Thoracic aorta (tissue), 2 donors: Measurements from ENCODE around the gene ACSS1. TPM values are rescaled to one million over a fixed set of nuclear protein-coding genes. Genes with fewer than 3 reads are reported as not detected.

ENCODE experiments used
- ATAC-seq: fragments of 150-250 bp; one replicate; pipeline ENCODE4 v1.8.0; 2017; ENCODE audit warnings: low read depth; ENCODE audit not compliant: insufficient number of reproducible peaks, low FRiP score
- DNase-seq: peaks from one replicate; pipeline ENCODE4 v3.0.0-alpha.2; 2020; ENCODE audit warnings: low spot score
- H3K27ac ChIP-seq, 2 donors: fragments of 200-600 bp; sonication (generic); 1 replicate in 1 of 2; 2 replicates in 1 of 2; pipeline ENCODE4 v1.5.1; 2016; ENCODE audit warnings: mild to moderate bottlenecking in 2 of 2, moderate library complexity in 2 of 2
- H3K27me3 ChIP-seq: fragments of 200-600 bp; sonication (generic); replicated peaks from 2 replicates; pipeline ENCODE4 v1.6.0; 2016; ENCODE audit warnings: mild to moderate bottlenecking; ENCODE audit not compliant: insufficient read depth
- H3K36me3 ChIP-seq: fragments of 200-600 bp; sonication (generic); one replicate; pipeline ENCODE4 v1.5.1; 2016
- H3K4me1 ChIP-seq, 2 donors: fragments of 200-600 bp; sonication (generic); 1 replicate in 1 of 2; 2 replicates in 1 of 2; pipeline versions ENCODE4 v1.5.1 to v1.6.0; 2016; ENCODE audit warnings: low read depth in 2 of 2, mild to moderate bottlenecking in 1 of 2; ENCODE audit not compliant: control insufficient read depth in 1 of 2
- H3K4me3 ChIP-seq: fragments of 200-600 bp; sonication (generic); 2 replicates; pipeline ENCODE4 v1.5.1; 2016; ENCODE audit warnings: mild to moderate bottlenecking
- H3K9me3 ChIP-seq: fragments of 200-600 bp; sonication (generic); 2 replicates; pipeline ENCODE4 v1.5.1; 2016
- total RNA-seq, 2 donors: library from RNA; depleted of rRNA; stranded (reverse); fragments of >200 nt; gene quantifications; one replicate each; pipeline versions ENCODE4 v1.1.0 to v1.2.3, GENCODE V29; 2016
- TF ChIP-seq, protein P1 (sequence below): fragments of 200-600 bp; sonication (generic); IDR thresholded peaks from one replicate; pipeline ENCODE4 v1.5.1; 2019; ENCODE audit warnings: antibody characterized with exemption

The ACSS1 gene
- total RNA-seq, 2 donors from 2014 or later = 26.0 to 31.7 TPM

DNA sequence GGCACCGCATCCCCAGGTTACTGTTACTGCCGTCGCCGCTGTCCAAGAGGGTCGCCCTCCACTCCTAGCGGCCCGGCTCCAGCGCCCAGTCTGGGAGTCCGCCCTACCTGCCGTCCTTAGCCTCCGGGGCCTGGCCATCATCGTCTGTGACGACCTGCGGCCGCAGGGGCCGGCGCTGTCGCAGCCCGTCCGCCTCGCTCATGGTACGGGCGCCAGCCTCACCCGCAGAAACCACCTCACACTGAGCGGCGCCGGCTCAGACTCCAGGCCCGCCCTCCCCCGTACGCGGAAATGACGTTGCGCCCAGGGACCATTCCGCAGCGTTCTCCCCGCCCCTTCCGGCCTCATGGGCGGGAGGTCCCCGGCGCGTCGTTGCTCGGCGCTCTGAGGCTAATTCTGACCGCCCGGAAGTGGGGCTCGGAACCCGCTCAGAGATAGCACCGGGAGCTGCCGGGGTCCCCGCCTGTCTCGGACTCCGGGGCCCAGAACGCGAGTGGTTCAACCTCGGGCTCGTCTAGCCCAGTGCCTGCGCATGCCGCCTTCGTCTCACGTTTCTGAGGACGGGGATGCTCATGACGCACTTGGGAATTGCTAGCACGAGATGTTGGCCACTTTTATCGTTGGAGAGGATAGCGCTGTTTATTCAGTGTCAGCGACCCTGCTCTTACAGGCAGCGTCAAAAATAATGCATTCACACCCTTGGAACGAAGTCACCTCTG lies 65.3 kb downstream of the ACSS1 start, which contains the start of gene APMAP:
Gene APMAP, minus strand, starts transcription at position 265 of the 719 bp plus-strand sequence. Its CDS starts 63 bp downstream, at position 202.
- DNase-seq (peak; percentile 91), ATAC-seq (peak; percentile 83)
- TF ChIP-seq, protein P1, sequence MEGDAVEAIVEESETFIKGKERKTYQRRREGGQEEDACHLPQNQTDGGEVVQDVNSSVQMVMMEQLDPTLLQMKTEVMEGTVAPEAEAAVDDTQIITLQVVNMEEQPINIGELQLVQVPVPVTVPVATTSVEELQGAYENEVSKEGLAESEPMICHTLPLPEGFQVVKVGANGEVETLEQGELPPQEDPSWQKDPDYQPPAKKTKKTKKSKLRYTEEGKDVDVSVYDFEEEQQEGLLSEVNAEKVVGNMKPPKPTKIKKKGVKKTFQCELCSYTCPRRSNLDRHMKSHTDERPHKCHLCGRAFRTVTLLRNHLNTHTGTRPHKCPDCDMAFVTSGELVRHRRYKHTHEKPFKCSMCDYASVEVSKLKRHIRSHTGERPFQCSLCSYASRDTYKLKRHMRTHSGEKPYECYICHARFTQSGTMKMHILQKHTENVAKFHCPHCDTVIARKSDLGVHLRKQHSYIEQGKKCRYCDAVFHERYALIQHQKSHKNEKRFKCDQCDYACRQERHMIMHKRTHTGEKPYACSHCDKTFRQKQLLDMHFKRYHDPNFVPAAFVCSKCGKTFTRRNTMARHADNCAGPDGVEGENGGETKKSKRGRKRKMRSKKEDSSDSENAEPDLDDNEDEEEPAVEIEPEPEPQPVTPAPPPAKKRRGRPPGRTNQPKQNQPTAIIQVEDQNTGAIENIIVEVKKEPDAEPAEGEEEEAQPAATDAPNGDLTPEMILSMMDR = no peak
- Histone ChIP-seq H3K9me3 (no peaks in the 10 kb centered on the region), H3K36me3 (no peaks in the 10 kb centered on the region), H3K4me1 (peaks cover 12 to 35% of the 10 kb centered on the region in 2 donors), H3K4me3 (peak within 1 kb of the TSS; percentile 77), H3K27ac (peak within 1 kb of the TSS; percentile 96 to 97), H3K27me3 (no peaks in the 10 kb centered on the region)

DNA sequence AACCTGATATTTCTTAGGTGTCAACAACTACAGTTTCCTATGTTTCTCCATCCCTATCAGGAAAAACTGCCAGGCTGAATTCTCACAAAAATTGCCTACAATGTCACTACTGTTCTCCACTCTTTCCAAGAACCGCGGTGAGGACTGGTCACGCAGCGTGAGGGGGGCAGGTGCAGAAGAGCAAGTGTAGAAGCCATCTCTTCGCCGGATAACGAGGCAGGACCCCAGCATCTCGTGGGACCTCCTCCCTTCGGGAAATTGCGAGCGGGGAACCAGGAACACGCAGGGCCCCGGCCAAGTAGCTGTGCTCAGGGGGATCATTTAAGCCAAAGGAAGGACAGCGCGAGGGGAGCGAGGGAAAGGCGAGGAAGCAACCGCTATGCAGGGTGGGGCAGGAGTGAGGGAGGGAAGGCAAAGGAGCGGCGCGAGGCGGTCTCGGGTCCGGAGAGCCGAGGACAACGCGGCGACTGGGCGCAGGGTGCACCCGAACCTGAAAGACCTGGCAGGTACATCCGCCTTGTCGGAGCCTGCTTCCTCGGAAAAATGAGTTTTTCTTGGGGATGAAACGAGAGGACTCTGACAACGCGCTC lies 65.9 kb downstream of the ACSS1 start:
- DNase-seq (no peak), ATAC-seq (no peak)
- Histone ChIP-seq H3K9me3 (no peaks in the 10 kb centered on the region), H3K4me1 (peaks cover 12 to 35% of the 10 kb centered on the region in 2 donors), H3K27ac (peak overlapping the region; percentile 96 to 97), H3K4me3 (peak overlapping the region; percentile 77), H3K36me3 (no peaks in the 10 kb centered on the region), H3K27me3 (no peaks in the 10 kb centered on the region)
- TF ChIP-seq, protein P1 = no peak

DNA sequence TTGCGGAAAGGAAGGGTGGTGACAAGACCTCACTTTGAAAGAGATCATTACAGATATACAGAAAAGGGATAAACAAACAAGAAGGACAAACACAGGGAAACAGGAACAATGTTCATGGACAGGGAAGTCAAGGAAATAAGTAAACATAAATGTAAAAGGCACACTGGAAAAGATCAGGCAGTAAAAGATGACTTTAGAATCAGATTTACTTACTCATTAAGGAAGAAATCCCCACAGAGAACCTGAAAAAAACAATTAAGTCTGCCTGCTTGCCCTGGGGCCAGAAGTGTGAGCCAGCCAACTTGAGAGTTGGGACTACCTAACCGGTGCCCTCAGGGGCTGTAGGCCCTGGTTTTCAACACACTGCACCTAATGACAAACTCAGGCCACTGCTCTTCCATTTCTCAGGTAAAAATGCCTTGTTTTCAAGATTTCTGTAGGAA lies 67.1 kb downstream of the ACSS1 start:
- Histone ChIP-seq H3K27ac (no peak overlapping the region), H3K9me3 (no peaks in the 10 kb centered on the region), H3K36me3 (no peaks in the 10 kb centered on the region), H3K27me3 (no peaks in the 10 kb centered on the region), H3K4me1 (peaks cover 12 to 35% of the 10 kb centered on the region in 2 donors), H3K4me3 (peak overlapping the region; percentile 77)
- TF ChIP-seq, protein P1 = no peak
- no peak for DNase-seq
- ATAC-seq = no peak

DNA sequence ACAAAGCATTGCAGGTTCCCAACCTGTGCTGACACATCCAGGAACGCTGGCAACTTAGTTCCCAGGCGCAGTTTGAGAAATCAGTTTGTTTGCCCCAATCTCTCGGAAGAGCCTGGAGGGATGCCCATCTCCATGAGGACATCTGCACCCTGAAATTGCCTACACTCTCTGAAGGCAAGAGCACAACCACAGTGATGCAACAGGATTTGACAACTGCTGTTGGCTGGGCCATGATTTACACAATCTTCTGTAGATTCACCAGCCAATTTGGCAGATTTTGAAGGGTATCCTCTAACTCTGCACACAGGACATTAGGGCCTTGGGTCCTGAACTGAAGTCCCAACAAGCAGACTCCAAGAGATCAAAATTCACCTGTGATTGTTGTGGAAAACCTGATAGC lies 68.8 kb downstream of the ACSS1 start:
- H3K4me3 ChIP-seq = no peak overlapping the region
- TF ChIP-seq, protein P1 = no peak
- ATAC-seq (no peak), DNase-seq (no peak)
- H3K27me3 ChIP-seq = no peaks in the 10 kb centered on the region
- no peaks in the 10 kb centered on the region for H3K36me3 ChIP-seq
- H3K27ac ChIP-seq = no peak overlapping the region
- peaks cover 11 to 24% of the 10 kb centered on the region in 2 donors for H3K4me1 ChIP-seq
- no peaks in the 10 kb centered on the region for H3K9me3 ChIP-seq
